ENCODE data around the gene FNIP2. TPM values are rescaled to one million over a fixed set of nuclear protein-coding genes. Genes with fewer than 3 reads are reported as not detected.
"Not testable (repeated sequence)": the region's sequence is repeated elsewhere in the genome, so short reads cannot be mapped to it uniquely, and the experiment has no call there.

FNIP2 gene
- total and polyA plus RNA-seq, 2 experiments from 2014 or later: 1.8 to 22.4 TPM

DNA sequence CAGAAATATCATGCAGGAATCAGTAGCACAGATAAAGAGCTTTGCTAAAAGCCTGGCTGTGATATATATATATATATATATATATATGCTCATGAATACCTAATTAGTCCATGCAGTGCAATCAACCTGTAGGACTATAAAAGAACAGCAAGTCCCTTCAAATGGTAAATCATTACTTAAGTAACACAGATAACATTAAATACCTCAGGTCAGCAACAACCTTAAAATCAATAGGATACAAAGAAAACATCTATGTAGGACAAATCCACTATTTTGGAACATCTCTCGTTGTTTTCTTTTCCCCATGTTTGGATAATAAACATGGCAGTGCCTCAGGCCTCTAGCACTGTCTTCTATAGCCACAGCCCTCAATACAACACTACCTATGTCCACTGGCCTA is 106.6 kb downstream of the FNIP2 start:
- no peak overlapping the region for H3K4me3 ChIP-seq
- no peak overlapping the region for H3K9ac ChIP-seq
- WGBS, 2 experiments (ENCODE audit: low coverage in 1 of 2, low lambda C conversion rate in 2 of 2, missing lambda C conversion rate in 2 of 2): 91 to 95% methylated on average over 1 of the region's 1 CpG
- no peak for DNase-seq
- H3K9me2 ChIP-seq (ENCODE audit: insufficient read depth): no peaks in the 10 kb centered on the region
- no peak overlapping the region for H3K4me2 ChIP-seq (ENCODE audit: unreplicated experiment)
- no peaks in the 10 kb centered on the region for H3K79me2 ChIP-seq (ENCODE audit: insufficient read depth)
- H3K27ac ChIP-seq: no peak overlapping the region
- in situ Hi-C loops (cut with MboI): loop anchor here (10.0 kb wide), 1 partner anchor 329 kb away; no protein-coding TSS in a partner anchor
- TF ChIP-seq EZH2 (IDR thresholded peaks at IDR 0.05; ENCODE audit: insufficient read depth, poor library complexity, severe bottlenecking) (no peak), EZH2phosphoT487 (IDR thresholded peaks at IDR 0.05; ENCODE audit: insufficient read depth, low read depth) (no peak)
- H3K4me1 ChIP-seq (ENCODE audit: insufficient read depth): peaks cover 8% of the 10 kb centered on the region
- no peaks in the 10 kb centered on the region for H3K9me3 ChIP-seq (ENCODE audit: low read depth)
- H2AFZ ChIP-seq: no peak overlapping the region
- H3K36me3 ChIP-seq (ENCODE audit: low read depth): no peaks in the 10 kb centered on the region; the same call in 1 of the 2 replicates
- H3K27me3 ChIP-seq (replicated peaks; ENCODE audit: insufficient read depth): peaks cover 9% of the 10 kb centered on the region
- H4K20me1 ChIP-seq (ENCODE audit: insufficient read depth): no peaks in the 10 kb centered on the region; the same call in 1 of the 2 replicates
- peaks cover 17% of the 10 kb centered on the region; the same call in 1 of the 2 replicates for H3F3A ChIP-seq (ENCODE audit: insufficient read depth)

DNA sequence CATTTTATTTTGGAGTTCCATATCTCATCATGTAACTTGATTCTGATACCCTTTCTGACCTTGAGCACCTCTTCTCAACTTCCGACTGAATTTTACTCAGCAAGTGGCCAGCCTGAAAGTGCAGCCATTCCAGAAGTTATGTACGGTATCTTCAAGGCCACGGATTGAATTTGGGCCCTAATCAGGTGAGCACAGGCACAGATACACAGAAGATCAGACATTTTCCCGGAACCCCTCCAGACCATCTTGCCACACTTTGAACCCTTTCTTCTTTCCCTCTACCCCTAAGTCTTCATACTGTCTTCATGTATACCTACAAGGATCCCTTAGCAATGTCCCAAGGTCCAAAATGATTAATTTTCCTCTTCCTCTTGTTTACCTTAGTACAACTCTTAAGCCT is 108.2 kb downstream of the FNIP2 start:
- no peaks in the 10 kb centered on the region; the same call in 1 of the 2 replicates for H4K20me1 ChIP-seq (ENCODE audit: insufficient read depth)
- H3K9me3 ChIP-seq (ENCODE audit: low read depth): no peaks in the 10 kb centered on the region
- TF ChIP-seq EZH2phosphoT487 (IDR thresholded peaks at IDR 0.05; ENCODE audit: insufficient read depth, low read depth) (no peak), EZH2 (IDR thresholded peaks at IDR 0.05; ENCODE audit: insufficient read depth, poor library complexity, severe bottlenecking) (no peak)
- in situ Hi-C loops (cut with MboI): loop anchor here (10.0 kb wide), 1 partner anchor 328 kb away; no protein-coding TSS in a partner anchor
- H3K9me2 ChIP-seq (ENCODE audit: insufficient read depth): no peaks in the 10 kb centered on the region
- H3K9ac ChIP-seq: no peak overlapping the region
- peaks cover 17% of the 10 kb centered on the region; the same call in 1 of the 2 replicates for H3F3A ChIP-seq (ENCODE audit: insufficient read depth)
- H3K79me2 ChIP-seq (ENCODE audit: insufficient read depth): no peaks in the 10 kb centered on the region
- H3K4me3 ChIP-seq: no peak overlapping the region
- no peak overlapping the region for H3K4me2 ChIP-seq (ENCODE audit: unreplicated experiment)
- no peaks in the 10 kb centered on the region; the same call in 1 of the 2 replicates for H3K36me3 ChIP-seq (ENCODE audit: low read depth)
- H3K27me3 ChIP-seq (replicated peaks; ENCODE audit: insufficient read depth): peaks cover 9% of the 10 kb centered on the region
- WGBS, 2 experiments (ENCODE audit: low coverage in 1 of 2, low lambda C conversion rate in 2 of 2, missing lambda C conversion rate in 2 of 2): 94 to 100% methylated on average over 4 of the region's 4 CpGs
- no peak overlapping the region for H3K27ac ChIP-seq
- H3K4me1 ChIP-seq (ENCODE audit: insufficient read depth): peaks cover 8% of the 10 kb centered on the region
- H2AFZ ChIP-seq: no peak overlapping the region
- DNase-seq: no peak

DNA sequence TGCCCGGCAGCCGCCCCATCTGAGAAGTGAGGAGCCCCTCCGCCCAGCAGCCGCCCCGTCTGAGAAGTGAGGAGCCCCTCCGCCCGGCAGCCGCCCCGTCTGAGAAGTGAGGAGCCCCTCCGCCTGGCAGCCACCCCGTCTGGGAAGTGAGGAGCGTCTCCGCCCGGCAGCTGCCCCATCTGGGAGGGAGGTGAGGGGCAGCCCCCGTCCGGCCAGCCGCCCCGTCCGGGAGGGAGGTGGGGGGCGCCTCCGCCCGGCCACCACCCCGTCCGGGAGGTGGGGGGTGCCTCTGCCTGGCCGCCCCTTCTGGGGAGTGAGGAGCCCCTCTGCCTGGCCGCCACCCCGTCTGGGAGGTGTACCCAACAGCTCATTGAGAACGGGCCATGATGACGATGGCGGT is 113.3 kb downstream of the FNIP2 start:
- H3K27me3 ChIP-seq (replicated peaks; ENCODE audit: insufficient read depth); H3K4me2 ChIP-seq (ENCODE audit: unreplicated experiment); H3K4me3 ChIP-seq; H3K9me3 ChIP-seq (ENCODE audit: low read depth); H3F3A ChIP-seq (ENCODE audit: insufficient read depth); H3K79me2 ChIP-seq (ENCODE audit: insufficient read depth); DNase-seq; H4K20me1 ChIP-seq (ENCODE audit: insufficient read depth); H3K36me3 ChIP-seq (ENCODE audit: low read depth); H3K9ac ChIP-seq; H3K9me2 ChIP-seq (ENCODE audit: insufficient read depth); H3K27ac ChIP-seq; in situ Hi-C loops (cut with MboI); H2AFZ ChIP-seq; H3K4me1 ChIP-seq (ENCODE audit: insufficient read depth): not testable (repeated sequence)
- 97 to 100% methylated on average over 4 to 24 of the region's 30 CpGs for WGBS, 2 experiments (ENCODE audit: low coverage in 1 of 2, low lambda C conversion rate in 2 of 2, missing lambda C conversion rate in 2 of 2)

DNA sequence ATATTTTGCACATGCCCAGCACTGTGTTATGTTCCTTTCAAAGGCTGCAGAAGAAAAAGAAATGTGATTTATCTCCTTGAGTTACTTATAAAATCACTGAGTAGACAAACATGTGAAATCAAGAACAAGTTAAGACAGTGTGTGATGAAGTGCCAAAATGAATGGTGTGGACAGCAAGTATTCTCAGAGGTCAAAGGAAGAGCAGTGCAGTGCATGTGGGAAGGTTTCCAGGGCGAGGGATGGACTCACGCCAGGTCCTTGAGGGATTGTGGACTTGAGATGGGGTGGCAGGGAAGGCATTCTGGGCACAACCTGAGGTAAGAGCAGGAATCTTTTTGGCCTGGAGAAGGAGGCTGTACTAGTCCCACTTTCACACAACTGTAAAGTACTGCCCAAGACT is 115.5 kb downstream of the FNIP2 start:
- no peak for DNase-seq
- no peaks in the 10 kb centered on the region for H4K20me1 ChIP-seq (ENCODE audit: insufficient read depth)
- in situ Hi-C loops (cut with MboI): no loop called here
- no peaks in the 10 kb centered on the region for H3K9me3 ChIP-seq (ENCODE audit: low read depth)
- H3K4me1 ChIP-seq (ENCODE audit: insufficient read depth): no peaks in the 10 kb centered on the region
- H3K36me3 ChIP-seq (ENCODE audit: low read depth): peaks cover 7% of the 10 kb centered on the region; the same call in 1 of the 2 replicates
- H3K4me2 ChIP-seq (ENCODE audit: unreplicated experiment): no peak overlapping the region
- H3K27me3 ChIP-seq (replicated peaks; ENCODE audit: insufficient read depth): no peaks in the 10 kb centered on the region
- WGBS, 2 experiments (ENCODE audit: low coverage in 1 of 2, low lambda C conversion rate in 2 of 2, missing lambda C conversion rate in 2 of 2): 78 to 91% methylated on average over 2 of the region's 2 CpGs
- no peak overlapping the region for H3K4me3 ChIP-seq
- no peak overlapping the region for H3K27ac ChIP-seq
- H3K9ac ChIP-seq: no peak overlapping the region
- no peak overlapping the region for H2AFZ ChIP-seq
- no peaks in the 10 kb centered on the region for H3K79me2 ChIP-seq (ENCODE audit: insufficient read depth)
- H3K9me2 ChIP-seq (ENCODE audit: insufficient read depth): no peaks in the 10 kb centered on the region
- TF ChIP-seq EZH2phosphoT487 (IDR thresholded peaks at IDR 0.05; ENCODE audit: insufficient read depth, low read depth) (no peak), EZH2 (IDR thresholded peaks at IDR 0.05; ENCODE audit: insufficient read depth, poor library complexity, severe bottlenecking) (no peak)
- H3F3A ChIP-seq (ENCODE audit: insufficient read depth): no peaks in the 10 kb centered on the region

DNA sequence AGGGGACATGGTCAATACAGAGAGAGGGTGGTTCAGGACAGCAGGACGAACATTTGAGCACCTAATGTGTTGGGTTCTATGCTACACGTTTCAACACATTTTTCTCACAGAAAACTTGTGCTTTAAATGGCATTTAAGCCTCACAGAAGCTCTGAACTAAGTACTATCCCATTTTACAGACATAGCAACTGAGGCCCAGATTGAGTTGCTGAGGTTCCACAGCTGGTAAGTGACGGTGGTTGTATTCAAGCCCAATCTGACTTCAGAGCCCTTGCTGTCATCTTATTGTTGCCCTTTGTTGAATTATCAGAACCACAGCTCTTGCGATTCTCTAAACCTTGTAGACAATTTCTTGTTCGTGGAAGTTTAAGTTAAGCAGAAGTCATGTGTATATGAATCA is 116.7 kb downstream of the FNIP2 start:
- H3K27ac ChIP-seq: no peak overlapping the region
- no peaks in the 10 kb centered on the region for H3K27me3 ChIP-seq (replicated peaks; ENCODE audit: insufficient read depth)
- H3K9ac ChIP-seq: no peak overlapping the region
- no peak overlapping the region for H3K4me2 ChIP-seq (ENCODE audit: unreplicated experiment)
- no peaks in the 10 kb centered on the region for H4K20me1 ChIP-seq (ENCODE audit: insufficient read depth)
- no peaks in the 10 kb centered on the region for H3K9me2 ChIP-seq (ENCODE audit: insufficient read depth)
- peaks cover 7% of the 10 kb centered on the region; the same call in 1 of the 2 replicates for H3K36me3 ChIP-seq (ENCODE audit: low read depth)
- TF ChIP-seq EZH2phosphoT487 (IDR thresholded peaks at IDR 0.05; ENCODE audit: insufficient read depth, low read depth) (no peak), EZH2 (IDR thresholded peaks at IDR 0.05; ENCODE audit: insufficient read depth, poor library complexity, severe bottlenecking) (no peak)
- in situ Hi-C loops (cut with MboI): no loop called here
- DNase-seq: no peak
- H2AFZ ChIP-seq: no peak overlapping the region
- WGBS, 2 experiments (ENCODE audit: low coverage in 1 of 2, low lambda C conversion rate in 2 of 2, missing lambda C conversion rate in 2 of 2): 92 to 99% methylated on average over 5 of the region's 5 CpGs
- H3K4me1 ChIP-seq (ENCODE audit: insufficient read depth): no peaks in the 10 kb centered on the region
- H3K4me3 ChIP-seq: no peak overlapping the region
- no peaks in the 10 kb centered on the region for H3F3A ChIP-seq (ENCODE audit: insufficient read depth)
- no peaks in the 10 kb centered on the region for H3K79me2 ChIP-seq (ENCODE audit: insufficient read depth)
- H3K9me3 ChIP-seq (ENCODE audit: low read depth): no peaks in the 10 kb centered on the region
